Thoracic aorta (tissue), 2 donors: ENCODE measurements around the gene STC2. TPM values are rescaled to one million over a fixed set of nuclear protein-coding genes. Genes with fewer than 3 reads are reported as not detected.

Experiments
- ATAC-seq: fragments of 150-250 bp; one replicate; pipeline ENCODE4 v1.8.0; 2017; ENCODE audit warnings: low read depth; ENCODE audit not compliant: insufficient number of reproducible peaks, low FRiP score
- DNase-seq: peaks from one replicate; pipeline ENCODE4 v3.0.0-alpha.2; 2020; ENCODE audit warnings: low spot score
- H3K27ac ChIP-seq, 2 donors: fragments of 200-600 bp; sonication (generic); 1 replicate in 1 of 2; 2 replicates in 1 of 2; pipeline ENCODE4 v1.5.1; 2016; ENCODE audit warnings: mild to moderate bottlenecking in 2 of 2, moderate library complexity in 2 of 2
- H3K27me3 ChIP-seq: fragments of 200-600 bp; sonication (generic); replicated peaks from 2 replicates; pipeline ENCODE4 v1.6.0; 2016; ENCODE audit warnings: mild to moderate bottlenecking; ENCODE audit not compliant: insufficient read depth
- H3K36me3 ChIP-seq: fragments of 200-600 bp; sonication (generic); one replicate; pipeline ENCODE4 v1.5.1; 2016
- H3K4me1 ChIP-seq, 2 donors: fragments of 200-600 bp; sonication (generic); 1 replicate in 1 of 2; 2 replicates in 1 of 2; pipeline versions ENCODE4 v1.5.1 to v1.6.0; 2016; ENCODE audit warnings: low read depth in 2 of 2, mild to moderate bottlenecking in 1 of 2; ENCODE audit not compliant: control insufficient read depth in 1 of 2
- H3K4me3 ChIP-seq: fragments of 200-600 bp; sonication (generic); 2 replicates; pipeline ENCODE4 v1.5.1; 2016; ENCODE audit warnings: mild to moderate bottlenecking
- H3K9me3 ChIP-seq: fragments of 200-600 bp; sonication (generic); 2 replicates; pipeline ENCODE4 v1.5.1; 2016
- total RNA-seq, 2 donors: library from RNA; depleted of rRNA; stranded (reverse); fragments of >200 nt; gene quantifications; one replicate each; pipeline versions ENCODE4 v1.1.0 to v1.2.3, GENCODE V29; 2016
- TF ChIP-seq, protein P1 (sequence below): fragments of 200-600 bp; sonication (generic); IDR thresholded peaks from one replicate; pipeline ENCODE4 v1.5.1; 2019; ENCODE audit warnings: antibody characterized with exemption

STC2 gene
- total RNA-seq, 2 donors from 2014 or later: 2.0 to 8.8 TPM

DNA sequence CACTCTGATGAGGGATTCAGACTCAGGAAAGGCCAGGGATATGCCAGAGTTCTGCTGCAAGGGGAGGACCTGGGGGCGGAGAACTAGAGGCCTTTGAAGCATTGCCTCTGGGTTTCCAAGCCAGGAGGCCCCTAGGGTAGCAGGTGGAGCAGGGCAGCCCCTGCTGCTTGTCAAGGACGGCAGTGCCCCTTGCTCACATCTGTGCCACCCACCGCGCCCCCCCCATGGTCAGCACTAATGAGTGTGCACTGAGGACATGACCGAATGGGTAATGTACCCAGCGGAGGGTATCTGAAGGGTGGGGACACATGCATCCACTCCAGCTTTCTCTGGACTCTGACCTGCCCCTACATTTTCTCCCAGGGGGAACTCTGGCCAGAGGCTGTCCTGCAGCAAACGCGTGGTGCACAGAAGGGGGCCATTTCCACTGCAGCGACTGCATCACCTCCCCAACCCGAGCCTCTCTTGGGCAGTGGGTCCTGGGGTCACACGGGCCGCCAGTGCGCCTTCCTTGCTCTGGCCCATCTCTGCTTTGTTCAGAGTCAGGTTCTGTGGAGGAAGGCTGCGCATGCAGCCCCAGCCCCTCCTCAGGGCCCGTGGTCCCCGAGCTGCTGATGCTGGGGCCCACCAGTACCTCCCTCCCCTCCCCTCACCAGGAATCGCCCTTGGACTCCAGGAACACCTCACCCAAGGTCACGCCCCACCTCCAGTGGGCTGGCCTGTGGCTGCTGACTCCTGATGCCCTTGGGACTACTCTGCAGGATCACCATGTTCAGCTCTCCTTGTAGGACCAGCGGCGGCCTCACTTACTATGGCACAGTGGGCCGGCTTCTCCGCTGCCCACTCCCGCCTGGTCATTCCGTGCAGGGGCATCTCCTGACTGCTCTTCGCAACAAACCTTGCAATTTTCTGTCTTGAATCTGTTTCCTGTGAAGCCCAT lies 31.2 kb downstream of the STC2 start:
- Histone ChIP-seq H3K27me3 (no peaks in the 10 kb centered on the region), H3K9me3 (no peaks in the 10 kb centered on the region), H3K27ac (no peak overlapping the region), H3K36me3 (no peaks in the 10 kb centered on the region), H3K4me3 (no peak overlapping the region), H3K4me1 (peaks cover 0 to 7% of the 10 kb centered on the region in 2 donors)
- DNase-seq: no peak
- TF ChIP-seq, protein P1, sequence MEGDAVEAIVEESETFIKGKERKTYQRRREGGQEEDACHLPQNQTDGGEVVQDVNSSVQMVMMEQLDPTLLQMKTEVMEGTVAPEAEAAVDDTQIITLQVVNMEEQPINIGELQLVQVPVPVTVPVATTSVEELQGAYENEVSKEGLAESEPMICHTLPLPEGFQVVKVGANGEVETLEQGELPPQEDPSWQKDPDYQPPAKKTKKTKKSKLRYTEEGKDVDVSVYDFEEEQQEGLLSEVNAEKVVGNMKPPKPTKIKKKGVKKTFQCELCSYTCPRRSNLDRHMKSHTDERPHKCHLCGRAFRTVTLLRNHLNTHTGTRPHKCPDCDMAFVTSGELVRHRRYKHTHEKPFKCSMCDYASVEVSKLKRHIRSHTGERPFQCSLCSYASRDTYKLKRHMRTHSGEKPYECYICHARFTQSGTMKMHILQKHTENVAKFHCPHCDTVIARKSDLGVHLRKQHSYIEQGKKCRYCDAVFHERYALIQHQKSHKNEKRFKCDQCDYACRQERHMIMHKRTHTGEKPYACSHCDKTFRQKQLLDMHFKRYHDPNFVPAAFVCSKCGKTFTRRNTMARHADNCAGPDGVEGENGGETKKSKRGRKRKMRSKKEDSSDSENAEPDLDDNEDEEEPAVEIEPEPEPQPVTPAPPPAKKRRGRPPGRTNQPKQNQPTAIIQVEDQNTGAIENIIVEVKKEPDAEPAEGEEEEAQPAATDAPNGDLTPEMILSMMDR: no peak
- no peak for ATAC-seq

DNA sequence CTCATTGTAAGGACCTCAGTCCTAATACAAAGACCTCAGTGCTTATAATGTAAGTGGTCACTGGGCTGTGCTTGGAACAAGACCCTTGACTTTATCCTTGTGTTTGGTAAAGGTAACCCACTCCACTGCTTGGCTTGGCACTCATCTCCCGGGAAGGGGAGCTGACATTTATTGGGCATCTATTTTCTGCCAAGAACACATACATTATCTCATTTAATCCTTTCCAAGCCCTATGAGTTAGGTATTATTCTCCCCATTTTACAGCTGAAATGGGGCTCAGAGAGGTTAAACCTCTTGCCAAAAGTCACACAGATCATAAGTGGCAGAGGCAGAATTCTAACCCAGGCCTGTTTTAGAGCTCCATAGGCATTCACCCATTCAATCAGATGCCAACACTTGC lies 32.4 kb downstream of the STC2 start:
- H3K9me3 ChIP-seq: no peaks in the 10 kb centered on the region
- ATAC-seq (no peak), DNase-seq (no peak)
- no peak overlapping the region for H3K4me3 ChIP-seq
- no peaks in the 10 kb centered on the region for H3K27me3 ChIP-seq
- H3K36me3 ChIP-seq: no peaks in the 10 kb centered on the region
- no peak overlapping the region for H3K27ac ChIP-seq
- TF ChIP-seq, protein P1: no peak
- H3K4me1 ChIP-seq: peaks cover 0 to 7% of the 10 kb centered on the region in 2 donors

DNA sequence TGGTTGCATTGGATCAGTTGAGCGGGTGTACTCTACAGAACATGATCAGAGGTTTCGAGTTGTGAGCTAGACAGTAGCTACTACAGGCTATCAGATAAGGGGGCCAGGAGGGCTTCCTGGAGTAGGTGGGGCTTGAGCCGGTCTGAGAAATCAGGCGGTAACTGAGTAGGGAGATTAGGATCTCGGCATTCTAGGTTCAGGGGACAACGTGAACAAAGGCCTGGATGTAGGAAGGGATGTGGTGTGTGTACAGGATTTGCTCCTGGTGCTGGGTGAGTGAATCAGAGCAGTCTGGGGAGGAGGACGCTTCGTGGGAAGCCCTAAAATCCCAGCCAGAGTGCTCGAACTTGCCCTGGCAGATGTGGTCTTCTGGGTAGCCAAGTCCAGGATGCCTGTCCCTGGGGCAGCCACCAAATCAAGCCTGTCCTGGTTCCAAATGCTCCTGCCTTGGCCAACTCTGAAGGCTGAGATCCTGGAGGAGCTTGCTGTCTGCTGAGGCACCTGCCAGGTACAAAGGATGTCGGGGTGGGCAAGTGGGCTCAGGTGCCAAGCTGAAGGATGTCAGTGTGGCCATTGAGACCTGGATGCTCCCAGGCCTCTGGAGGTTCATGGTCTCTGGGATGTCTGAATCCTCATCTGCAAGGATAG lies 33.4 kb downstream of the STC2 start:
- no peaks in the 10 kb centered on the region for H3K9me3 ChIP-seq
- no peaks in the 10 kb centered on the region for H3K36me3 ChIP-seq
- H3K4me3 ChIP-seq: no peak overlapping the region
- ATAC-seq (no peak), DNase-seq (no peak)
- H3K27me3 ChIP-seq: no peaks in the 10 kb centered on the region
- no peak overlapping the region for H3K27ac ChIP-seq
- peaks cover 0 to 7% of the 10 kb centered on the region in 2 donors for H3K4me1 ChIP-seq
- TF ChIP-seq, protein P1: no peak

DNA sequence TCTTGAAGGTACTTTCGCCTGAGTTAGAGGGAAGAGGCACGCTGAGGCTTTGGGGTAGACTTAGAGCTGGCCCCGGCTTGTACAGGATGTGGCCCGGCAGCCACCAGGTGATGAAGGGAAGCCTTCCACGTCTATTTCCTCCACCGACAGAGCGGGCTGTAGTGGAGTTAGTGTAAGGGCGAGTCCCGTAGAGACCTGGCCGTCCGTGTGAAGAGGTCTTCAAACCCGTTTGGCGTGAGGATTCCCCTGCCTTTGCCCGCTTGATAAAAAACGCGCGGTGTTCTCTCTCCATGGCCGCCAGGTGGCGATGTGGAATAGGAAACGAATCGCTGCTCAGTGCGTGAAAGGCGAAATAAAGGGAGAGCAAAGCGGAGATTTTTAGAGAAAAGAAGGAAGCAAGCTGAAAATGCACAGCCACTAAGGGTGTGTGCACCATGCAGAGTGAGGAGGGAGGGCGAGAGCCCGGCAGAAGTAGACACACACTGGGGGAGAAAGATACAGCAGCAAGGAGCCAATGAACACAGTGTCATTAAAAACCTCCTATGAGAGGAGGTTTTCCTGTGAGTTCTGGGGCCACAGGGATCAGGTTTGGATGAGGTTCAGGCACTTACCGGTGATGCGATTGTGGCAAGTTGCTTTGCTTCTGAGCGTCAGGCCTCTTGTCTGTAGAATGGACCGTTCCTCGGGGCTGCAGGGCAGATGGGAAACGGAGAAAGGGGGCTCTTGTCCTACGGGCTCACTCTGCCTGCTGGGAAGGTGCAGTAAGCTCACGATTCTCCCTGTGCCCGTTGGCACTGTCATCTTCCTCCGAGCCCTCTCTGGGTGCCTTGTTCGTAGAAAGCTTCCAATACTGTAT lies 34.2 kb downstream of the STC2 start:
- peak; percentile 73 for ATAC-seq

More for the DNA sequence above, 34.2 kb downstream of the STC2 start:
- H3K27ac ChIP-seq: no peak overlapping the region
- no peaks in the 10 kb centered on the region for H3K27me3 ChIP-seq
- peak overlapping the region; percentile 28 for H3K4me3 ChIP-seq
- TF ChIP-seq, protein P1: peak; percentile 88
- peaks cover 0 to 7% of the 10 kb centered on the region in 2 donors for H3K4me1 ChIP-seq
- no peaks in the 10 kb centered on the region for H3K9me3 ChIP-seq
- no peak for DNase-seq
- no peaks in the 10 kb centered on the region for H3K36me3 ChIP-seq
